HG02610 (cell line): ENCODE measurements around the gene PRR20B.
"Not testable (repeated sequence)": the region's sequence is repeated elsewhere in the genome, so short reads cannot be mapped to it uniquely, and the experiment has no call there.

ENCODE experiments used
- ATAC-seq: cut with Tn5 transposase; IDR thresholded peaks from one replicate; pipeline ENCODE4 v1.9.1; 2021; ENCODE audit warnings: mild to moderate bottlenecking, moderate library complexity; ENCODE audit not compliant: unreplicated experiment

Gene PRR20B

GRCh38 chr13:57147188-57147587, at the start of gene PRR20B:
Gene PRR20B, plus strand, starts transcription at chr13:57147488. Its CDS starts 387 bp downstream, at chr13:57147875.
- not testable (repeated sequence) for ATAC-seq

- ATAC-seq = no peak
Observed at GRCh38 chr13:57114945-57115344, 32.3 kb upstream of the PRR20B start.

- ATAC-seq = no peak
Observed at GRCh38 chr13:57123681-57124080, 23.6 kb upstream of the PRR20B start.

DNA sequence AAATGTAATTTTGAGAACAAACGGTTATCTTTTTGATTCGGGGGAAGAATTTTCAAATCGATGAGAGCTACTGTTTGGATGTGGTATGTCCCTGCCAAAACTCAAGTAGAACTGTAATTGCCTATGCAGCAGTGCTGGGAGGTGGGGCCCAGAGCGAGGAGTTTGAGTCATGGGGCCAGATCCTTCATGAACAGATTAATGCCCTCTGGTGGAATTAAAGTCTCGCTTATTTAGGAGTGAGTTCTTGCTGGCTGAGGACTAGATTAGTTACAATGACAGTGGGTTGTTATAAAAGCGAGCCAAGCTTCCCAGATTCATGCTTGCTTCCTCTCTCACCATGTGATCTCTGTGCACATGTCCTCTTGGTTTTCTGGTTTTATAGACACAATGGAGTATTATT, 18.4 kb upstream of the PRR20B start:
- no peak for ATAC-seq

GRCh38 chr13:57136093-57136492, 11.2 kb upstream of the PRR20B start:
- ATAC-seq = no peak

DNA sequence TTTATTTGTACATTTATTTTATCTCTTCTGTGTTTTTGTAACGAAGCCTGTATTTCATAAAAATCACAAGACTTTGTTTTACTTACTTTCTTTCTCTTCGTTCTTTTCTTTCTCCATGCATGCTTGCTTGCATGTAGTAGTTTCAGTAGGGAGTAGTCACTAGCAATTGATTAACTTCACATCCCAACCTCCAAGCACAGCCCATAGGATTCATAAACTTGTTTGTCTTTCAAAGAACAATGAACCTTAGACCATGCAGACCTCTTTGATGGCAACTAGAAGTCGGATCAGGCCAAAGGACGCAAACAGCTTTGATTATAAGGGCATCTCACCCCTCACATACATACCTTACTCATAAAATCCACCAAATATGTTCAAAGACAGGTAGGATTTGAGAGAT, 9.7 kb upstream of the PRR20B start:
- no peak for ATAC-seq

GRCh38 chr13:57138988-57139387, 8.3 kb upstream of the PRR20B start:
- ATAC-seq = no peak

DNA sequence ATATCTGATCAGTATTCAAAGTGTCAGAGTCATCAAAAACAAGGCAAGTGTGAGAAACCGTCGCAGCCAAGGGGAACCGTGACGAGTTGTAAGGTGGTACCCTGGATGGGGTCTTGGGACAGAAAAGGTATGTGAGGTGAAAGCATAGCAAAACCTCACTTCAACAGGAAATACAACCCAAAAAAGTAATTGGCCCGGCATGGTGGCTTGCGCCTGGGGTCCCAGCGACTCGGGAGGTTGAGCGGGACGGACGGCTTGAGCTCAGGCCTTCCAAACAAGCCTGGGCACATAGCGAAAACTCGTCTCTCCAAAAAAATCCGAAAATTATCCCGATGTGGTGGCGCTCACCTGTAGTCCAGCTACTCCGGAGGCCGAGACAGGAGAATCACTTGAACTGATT, 7.5 kb upstream of the PRR20B start:
- ATAC-seq = not testable (repeated sequence)

DNA sequence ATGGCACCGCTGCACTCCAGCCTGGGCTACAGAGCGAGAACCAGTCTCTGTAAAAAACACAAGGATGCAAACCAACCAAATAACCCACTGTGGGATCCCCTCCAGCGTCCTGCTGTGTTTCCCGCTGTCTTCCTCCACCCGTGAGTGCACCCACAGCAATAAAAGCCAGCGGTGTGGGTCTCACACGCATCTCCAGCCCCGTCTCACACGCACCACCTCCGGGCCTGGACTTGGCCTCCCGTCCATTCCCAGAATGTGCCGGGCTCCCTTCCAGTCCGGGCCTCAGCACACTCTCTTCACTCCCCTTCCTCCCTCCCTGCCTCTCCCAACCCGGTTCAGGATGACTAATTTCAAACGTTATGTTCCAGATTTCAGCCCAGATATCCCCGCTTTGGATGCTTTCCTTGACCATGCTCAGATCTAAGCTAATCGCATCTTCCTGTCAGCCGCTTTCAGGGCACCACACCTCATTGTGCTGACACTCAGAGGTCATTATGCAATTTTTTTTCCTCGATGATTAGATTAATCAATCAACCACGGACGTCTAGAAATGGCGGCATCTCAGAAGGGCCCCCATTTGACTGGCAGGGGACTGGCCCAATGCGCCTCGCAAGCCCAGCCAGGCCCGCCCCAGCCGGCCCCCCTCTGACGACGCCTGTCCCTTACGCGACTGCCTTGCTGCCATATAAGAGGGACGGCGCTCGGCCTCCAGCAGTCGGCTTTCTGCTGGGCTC, 6.9 kb upstream of the PRR20B start, which contains the start of gene PRR20A:
TSS of gene PRR20A (plus strand) at position 684 of the 734 bp plus-strand sequence. CDS start 387 bp downstream, outside the sequence.
- ATAC-seq = not testable (repeated sequence)

DNA sequence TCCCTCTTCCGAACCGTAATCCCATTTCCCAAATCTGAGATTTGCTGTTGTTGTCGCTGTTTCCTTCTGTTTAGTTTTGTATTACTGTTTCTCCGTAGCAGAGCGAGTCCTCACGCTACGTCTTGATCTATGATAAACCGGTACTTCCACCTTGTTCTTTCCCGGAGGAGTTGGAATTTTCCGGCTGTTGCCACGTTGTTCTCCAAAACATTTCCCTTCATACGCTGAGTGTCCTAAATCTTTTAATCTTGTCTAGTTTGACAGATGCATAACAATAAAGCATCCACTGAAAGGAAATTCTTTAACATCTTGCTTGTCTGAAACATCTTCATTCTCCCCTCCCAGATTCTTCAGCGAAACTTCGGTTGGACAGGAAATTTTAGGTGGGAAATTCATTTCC, 818 bp downstream of the PRR20B start:
- ATAC-seq = not testable (repeated sequence)

DNA sequence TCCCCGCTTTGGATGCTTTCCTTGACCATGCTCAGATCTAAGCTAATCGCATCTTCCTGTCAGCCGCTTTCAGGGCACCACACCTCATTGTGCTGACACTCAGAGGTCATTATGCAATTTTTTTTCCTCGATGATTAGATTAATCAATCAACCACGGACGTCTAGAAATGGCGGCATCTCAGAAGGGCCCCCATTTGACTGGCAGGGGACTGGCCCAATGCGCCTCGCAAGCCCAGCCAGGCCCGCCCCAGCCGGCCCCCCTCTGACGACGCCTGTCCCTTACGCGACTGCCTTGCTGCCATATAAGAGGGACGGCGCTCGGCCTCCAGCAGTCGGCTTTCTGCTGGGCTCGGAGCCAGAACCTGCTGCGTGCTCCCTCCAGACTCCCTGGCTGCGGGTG, 6.5 kb downstream of the PRR20B start, which contains the start of gene PRR20C:
TSS of gene PRR20C (plus strand) at position 301 of the 400 bp plus-strand sequence. CDS start 387 bp downstream, outside the sequence.
- not testable (repeated sequence) for ATAC-seq

DNA sequence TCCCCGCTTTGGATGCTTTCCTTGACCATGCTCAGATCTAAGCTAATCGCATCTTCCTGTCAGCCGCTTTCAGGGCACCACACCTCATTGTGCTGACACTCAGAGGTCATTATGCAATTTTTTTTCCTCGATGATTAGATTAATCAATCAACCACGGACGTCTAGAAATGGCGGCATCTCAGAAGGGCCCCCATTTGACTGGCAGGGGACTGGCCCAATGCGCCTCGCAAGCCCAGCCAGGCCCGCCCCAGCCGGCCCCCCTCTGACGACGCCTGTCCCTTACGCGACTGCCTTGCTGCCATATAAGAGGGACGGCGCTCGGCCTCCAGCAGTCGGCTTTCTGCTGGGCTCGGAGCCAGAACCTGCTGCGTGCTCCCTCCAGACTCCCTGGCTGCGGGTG, 13.0 kb downstream of the PRR20B start, which contains the start of gene PRR20D:
TSS of gene PRR20D (plus strand) at position 301 of the 400 bp plus-strand sequence. CDS start 387 bp downstream, outside the sequence.
- ATAC-seq = not testable (repeated sequence)

DNA sequence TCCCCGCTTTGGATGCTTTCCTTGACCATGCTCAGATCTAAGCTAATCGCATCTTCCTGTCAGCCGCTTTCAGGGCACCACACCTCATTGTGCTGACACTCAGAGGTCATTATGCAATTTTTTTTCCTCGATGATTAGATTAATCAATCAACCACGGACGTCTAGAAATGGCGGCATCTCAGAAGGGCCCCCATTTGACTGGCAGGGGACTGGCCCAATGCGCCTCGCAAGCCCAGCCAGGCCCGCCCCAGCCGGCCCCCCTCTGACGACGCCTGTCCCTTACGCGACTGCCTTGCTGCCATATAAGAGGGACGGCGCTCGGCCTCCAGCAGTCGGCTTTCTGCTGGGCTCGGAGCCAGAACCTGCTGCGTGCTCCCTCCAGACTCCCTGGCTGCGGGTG, 19.6 kb downstream of the PRR20B start, which contains the start of gene PRR20E:
TSS of gene PRR20E (plus strand) at position 301 of the 400 bp plus-strand sequence. CDS start 387 bp downstream, outside the sequence.
- not testable (repeated sequence) for ATAC-seq

- ATAC-seq = no peak
Observed at GRCh38 chr13:57191667-57192066, 44.4 kb downstream of the PRR20B start.
